ENCODE results near the gene TRAPPC2L. TPM values are rescaled to one million over a fixed set of nuclear protein-coding genes. Genes with fewer than 3 reads are reported as not detected.

TRAPPC2L gene
- total RNA-seq, 2 donors from 2014 or later = 37.8 to 48.3 TPM

- H3K9me3 Mint-ChIP-seq = no peaks in the 10 kb centered on the region
- H3K27me3 Mint-ChIP-seq = no peaks in the 10 kb centered on the region
- H3K27ac Mint-ChIP-seq = no peak overlapping the region
- no peak overlapping the region for H3K4me3 Mint-ChIP-seq
- DNase-seq (ENCODE audit: low spot score) (no peak), ATAC-seq (no peak)
- H3K4me1 Mint-ChIP-seq (ENCODE audit: low read depth in 2 of 2) = no peaks in the 10 kb centered on the region
- no peaks in the 10 kb centered on the region for H3K36me3 Mint-ChIP-seq
These were observed 39.5 kb downstream of the TRAPPC2L start for GRCh38 chr16:88896238-88897070.

GRCh38 chr16:88897696-88898425 is 40.9 kb downstream of the TRAPPC2L start:
- Mint-ChIP-seq H3K4me1 (ENCODE audit: low read depth in 2 of 2) (peaks cover 0 to 2% of the 10 kb centered on the region in 2 donors), H3K36me3 (no peaks in the 10 kb centered on the region), H3K27me3 (peaks cover 0 to under 1% of the 10 kb centered on the region in 2 donors), H3K9me3 (no peaks in the 10 kb centered on the region), H3K4me3 (no peak overlapping the region), H3K27ac (no peak overlapping the region)
- ATAC-seq (no peak), DNase-seq (ENCODE audit: low spot score) (no peak)

GRCh38 chr16:88899901-88900661 is 43.2 kb downstream of the TRAPPC2L start:
- DNase-seq (ENCODE audit: low spot score) = no peak
- no peaks in the 10 kb centered on the region for H3K36me3 Mint-ChIP-seq
- peaks cover 0 to 2% of the 10 kb centered on the region in 2 donors for H3K27me3 Mint-ChIP-seq
- no peak overlapping the region for H3K4me3 Mint-ChIP-seq
- peaks cover 2 to 4% of the 10 kb centered on the region in 2 donors for H3K4me1 Mint-ChIP-seq (ENCODE audit: low read depth in 2 of 2)
- ATAC-seq = no peak
- no peak overlapping the region for H3K27ac Mint-ChIP-seq
- no peaks in the 10 kb centered on the region for H3K9me3 Mint-ChIP-seq

GRCh38 chr16:88900662-88901052 is 43.7 kb downstream of the TRAPPC2L start:
- DNase-seq (ENCODE audit: low spot score) (no peak), ATAC-seq (no peak)
- Mint-ChIP-seq H3K4me3 (no peak overlapping the region), H3K27me3 (peaks cover 0 to 2% of the 10 kb centered on the region in 2 donors), H3K9me3 (no peaks in the 10 kb centered on the region), H3K27ac (no peak overlapping the region), H3K4me1 (ENCODE audit: low read depth in 2 of 2) (peaks cover 2 to 4% of the 10 kb centered on the region in 2 donors), H3K36me3 (no peaks in the 10 kb centered on the region)

GRCh38 chr16:88901718-88902337 is 44.9 kb downstream of the TRAPPC2L start:
- no peak overlapping the region for H3K27ac Mint-ChIP-seq
- H3K27me3 Mint-ChIP-seq = peaks cover 0 to 2% of the 10 kb centered on the region in 2 donors
- no peak for DNase-seq (ENCODE audit: low spot score)
- no peak overlapping the region for H3K4me3 Mint-ChIP-seq
- no peak for ATAC-seq
- no peaks in the 10 kb centered on the region for H3K9me3 Mint-ChIP-seq
- H3K4me1 Mint-ChIP-seq (ENCODE audit: low read depth in 2 of 2) = peaks cover 8 to 9% of the 10 kb centered on the region in 2 donors
- no peaks in the 10 kb centered on the region for H3K36me3 Mint-ChIP-seq

- no peak overlapping the region for H3K4me3 Mint-ChIP-seq
- H3K27me3 Mint-ChIP-seq = peaks cover 0 to 2% of the 10 kb centered on the region in 2 donors
- peaks cover 8 to 9% of the 10 kb centered on the region in 2 donors for H3K4me1 Mint-ChIP-seq (ENCODE audit: low read depth in 2 of 2)
- H3K27ac Mint-ChIP-seq = no peak overlapping the region
- H3K36me3 Mint-ChIP-seq = no peaks in the 10 kb centered on the region
- no peaks in the 10 kb centered on the region for H3K9me3 Mint-ChIP-seq
- DNase-seq (ENCODE audit: low spot score) = no peak
- ATAC-seq = no peak
These were observed 45.8 kb downstream of the TRAPPC2L start for GRCh38 chr16:88902744-88903143.

GRCh38 chr16:88903267-88903666 is 46.3 kb downstream of the TRAPPC2L start:
- Mint-ChIP-seq H3K9me3 (no peaks in the 10 kb centered on the region), H3K27ac (no peak overlapping the region), H3K4me1 (ENCODE audit: low read depth in 2 of 2) (peaks cover 8 to 9% of the 10 kb centered on the region in 2 donors), H3K36me3 (no peaks in the 10 kb centered on the region), H3K4me3 (no peak overlapping the region), H3K27me3 (peaks cover 0 to 2% of the 10 kb centered on the region in 2 donors)
- ATAC-seq (no peak), DNase-seq (ENCODE audit: low spot score) (no peak)

- Mint-ChIP-seq H3K4me1 (ENCODE audit: low read depth in 2 of 2) (peaks cover 8 to 9% of the 10 kb centered on the region in 2 donors), H3K36me3 (no peaks in the 10 kb centered on the region), H3K9me3 (no peaks in the 10 kb centered on the region), H3K27me3 (peaks cover 0 to 2% of the 10 kb centered on the region in 2 donors), H3K4me3 (no peak overlapping the region), H3K27ac (no peak overlapping the region)
- ATAC-seq = no peak
- no peak for DNase-seq (ENCODE audit: low spot score)
These were observed 47.9 kb downstream of the TRAPPC2L start for GRCh38 chr16:88904676-88905365.

- DNase-seq (ENCODE audit: low spot score) = no peak
- Mint-ChIP-seq H3K9me3 (no peaks in the 10 kb centered on the region), H3K36me3 (no peaks in the 10 kb centered on the region)
These were observed 48.6 kb downstream of the TRAPPC2L start for GRCh38 chr16:88905563-88905962.

GRCh38 chr16:88906020-88906419 is 49.1 kb downstream of the TRAPPC2L start:
- DNase-seq (ENCODE audit: low spot score) = no peak
- no peaks in the 10 kb centered on the region for H3K36me3 Mint-ChIP-seq
- H3K27me3 Mint-ChIP-seq = peaks cover 0 to 2% of the 10 kb centered on the region in 2 donors
- H3K27ac Mint-ChIP-seq = no peak overlapping the region
- no peak overlapping the region for H3K4me3 Mint-ChIP-seq
- ATAC-seq = no peak
- H3K9me3 Mint-ChIP-seq = no peaks in the 10 kb centered on the region
- H3K4me1 Mint-ChIP-seq (ENCODE audit: low read depth in 2 of 2) = peaks cover 8 to 9% of the 10 kb centered on the region in 2 donors

More at GRCh38 chr16:88905563-88905962, 48.6 kb downstream of the TRAPPC2L start:
- H3K4me1 Mint-ChIP-seq (ENCODE audit: low read depth in 2 of 2) = peaks cover 8 to 9% of the 10 kb centered on the region in 2 donors
- no peak overlapping the region for H3K27ac Mint-ChIP-seq
- peaks cover 0 to 2% of the 10 kb centered on the region in 2 donors for H3K27me3 Mint-ChIP-seq
- ATAC-seq = peak in 1 of 2 donors; percentile 54
- no peak overlapping the region for H3K4me3 Mint-ChIP-seq

- Mint-ChIP-seq H3K4me1 (ENCODE audit: low read depth in 2 of 2) (peaks cover 8 to 9% of the 10 kb centered on the region in 2 donors), H3K27me3 (peaks cover 0 to 2% of the 10 kb centered on the region in 2 donors), H3K4me3 (no peak overlapping the region), H3K27ac (no peak overlapping the region), H3K36me3 (no peaks in the 10 kb centered on the region), H3K9me3 (no peaks in the 10 kb centered on the region)
- ATAC-seq = no peak
- no peak for DNase-seq (ENCODE audit: low spot score)
These were observed 49.7 kb downstream of the TRAPPC2L start for GRCh38 chr16:88906535-88907105.

- Mint-ChIP-seq H3K36me3 (no peaks in the 10 kb centered on the region), H3K4me1 (ENCODE audit: low read depth in 2 of 2) (peaks cover 8 to 9% of the 10 kb centered on the region in 2 donors), H3K27me3 (peaks cover 0 to 5% of the 10 kb centered on the region in 2 donors), H3K4me3 (no peak overlapping the region), H3K27ac (no peak overlapping the region), H3K9me3 (no peaks in the 10 kb centered on the region)
- DNase-seq (ENCODE audit: low spot score) (no peak), ATAC-seq (no peak)
These were observed 50.8 kb downstream of the TRAPPC2L start for GRCh38 chr16:88907768-88908167.

Measured in natural killer cell treated with Interleukin-12 subunit alpha and Interleukin-12 subunit beta and Interleukin-15 and Interleukin-18, amount 100 ng/mL, for 72 hours (primary cell).